ENCODE results near the gene STK32B.

The STK32B gene

GRCh38 chr4:5030221-5030620 lies 21.1 kb upstream of the STK32B start:
- TF ChIP-seq CTCF (IDR thresholded peaks at IDR 0.05), result no peak
- no peak for TF ChIP-seq ZFX (IDR thresholded peaks at IDR 0.05; ENCODE audit: borderline replicate concordance)
- no peak overlapping the region for H3K27ac ChIP-seq

- TF ChIP-seq CTCF (IDR thresholded peaks at IDR 0.05) (no peak), ZFX (IDR thresholded peaks at IDR 0.05; ENCODE audit: borderline replicate concordance) (no peak)
- no peak overlapping the region for H3K27ac ChIP-seq
Observed at GRCh38 chr4:5030927-5031326, 20.4 kb upstream of the STK32B start.

- TF ChIP-seq ZFX (IDR thresholded peaks at IDR 0.05; ENCODE audit: borderline replicate concordance), result no peak
- no peak for TF ChIP-seq CTCF (IDR thresholded peaks at IDR 0.05)
- no peak overlapping the region for H3K27ac ChIP-seq
Observed at GRCh38 chr4:5032813-5033212, 18.5 kb upstream of the STK32B start.

GRCh38 chr4:5033281-5033841 lies 17.9 kb upstream of the STK32B start:
- no peak for TF ChIP-seq CTCF (IDR thresholded peaks at IDR 0.05)
- no peak for TF ChIP-seq ZFX (IDR thresholded peaks at IDR 0.05; ENCODE audit: borderline replicate concordance)
- H3K27ac ChIP-seq, result no peak overlapping the region

GRCh38 chr4:5034206-5034605 lies 17.1 kb upstream of the STK32B start:
- no peak for TF ChIP-seq ZFX (IDR thresholded peaks at IDR 0.05; ENCODE audit: borderline replicate concordance)
- TF ChIP-seq CTCF (IDR thresholded peaks at IDR 0.05), result no peak
- no peak overlapping the region for H3K27ac ChIP-seq

GRCh38 chr4:5036239-5036638 lies 15.0 kb upstream of the STK32B start:
- H3K27ac ChIP-seq, result no peak overlapping the region
- no peak for TF ChIP-seq ZFX (IDR thresholded peaks at IDR 0.05; ENCODE audit: borderline replicate concordance)
- TF ChIP-seq CTCF (IDR thresholded peaks at IDR 0.05), result no peak

- no peak overlapping the region for H3K27ac ChIP-seq
- TF ChIP-seq CTCF (IDR thresholded peaks at IDR 0.05) (no peak), ZFX (IDR thresholded peaks at IDR 0.05; ENCODE audit: borderline replicate concordance) (no peak)
Observed at GRCh38 chr4:5037553-5038551, 13.4 kb upstream of the STK32B start.

All from 22Rv1 (cell line).